BLaER1 treated with 17β-estradiol and CSF1 and Interleukin-3, amounts not matched to agents 10 nM and 100 nM (cell line): Measurements from ENCODE around the gene KIAA0319L.

Experiments used
- H3K27ac ChIP-seq, 11 experiments: shearing (Covaris generic); formaldehyde crosslinking; 2 replicates each; pipeline ENCODE4 v1.8.1; 2022
- H3K27me3 ChIP-seq, 11 experiments: shearing (Covaris generic); formaldehyde crosslinking; 2 replicates each; pipeline ENCODE4 v1.8.1; 2022
- H3K36me3 ChIP-seq, 11 experiments: shearing (Covaris generic); formaldehyde crosslinking; 2 replicates each; pipeline ENCODE4 v1.8.1; 2022
- H3K4me1 ChIP-seq, 10 experiments: shearing (Covaris generic); formaldehyde crosslinking; 2 replicates each; pipeline ENCODE4 v1.8.1; 2022
- H3K4me2 ChIP-seq, 11 experiments: shearing (Covaris generic); formaldehyde crosslinking; 2 replicates each; pipeline ENCODE4 v1.8.1; 2022
- H3K4me3 ChIP-seq, 10 experiments: shearing (Covaris generic); formaldehyde crosslinking; 2 replicates each; pipeline ENCODE4 v1.8.1; 2022
- H3K9ac ChIP-seq, 11 experiments: shearing (Covaris generic); formaldehyde crosslinking; 2 replicates each; pipeline ENCODE4 v1.8.1; 2022
- H3K9me3 ChIP-seq, 11 experiments: shearing (Covaris generic); formaldehyde crosslinking; replicated peaks in 1 of 11; 2 replicates each; pipeline ENCODE4 v1.8.1; 2022
- H4K20me1 ChIP-seq, 11 experiments: shearing (Covaris generic); formaldehyde crosslinking; 2 replicates each; pipeline ENCODE4 v1.8.1; 2022
- Cebpa-rat ChIP-seq, 11 experiments: shearing (Covaris generic); IDR thresholded peaks; 2 replicates each; pipeline ENCODE4 v1.8.1; 2022

Gene KIAA0319L

GRCh38 chr1:35558374-35559316 is 1.4 kb upstream of the KIAA0319L start:
- Histone ChIP-seq H3K27me3 (no peaks in the 10 kb centered on the region), H3K4me3 (peak overlapping the region; percentile 88 to 99 (median 96)), H3K36me3 (peaks cover 13 to 49% (median 29%) of the 10 kb centered on the region in 11 experiments), H3K9me3 (no peaks in the 10 kb centered on the region), H4K20me1 (peaks cover 12 to 56% (median 44%) of the 10 kb centered on the region in 11 experiments; a peak in 18 of 22 replicates), H3K27ac (peak overlapping the region; percentile 87 to 95 (median 92); a peak in 21 of 22 replicates), H3K4me1 (peaks cover 49 to 74% (median 69%) of the 10 kb centered on the region in 10 experiments), H3K9ac (peak overlapping the region; percentile 86 to 95 (median 91)), H3K4me2 (peak overlapping the region; percentile 85 to 100 (median 95))
- no peak for TF ChIP-seq Cebpa-rat (IDR thresholded peaks at IDR 0.05)

GRCh38 chr1:35557611-35558373 is 589 bp upstream of the KIAA0319L start, which contains the start of gene NCDN:
Gene NCDN (plus strand): TSS chr1:35557799. CDS start chr1:35558191, 392 bp downstream.
- peak within 1 kb of the TSS; percentile 86 to 95 (median 91) for H3K9ac ChIP-seq
- H3K9me3 ChIP-seq = no peaks in the 10 kb centered on the region
- peaks cover 18 to 49% (median 29%) of the 10 kb centered on the region in 11 experiments for H3K36me3 ChIP-seq
- no peaks in the 10 kb centered on the region for H3K27me3 ChIP-seq
- H3K4me2 ChIP-seq = peak within 1 kb of the TSS; percentile 85 to 100 (median 96)
- peaks cover 12 to 48% (median 35%) of the 10 kb centered on the region in 11 experiments; a peak in 18 of 22 replicates for H4K20me1 ChIP-seq
- peak within 1 kb of the TSS; percentile 87 to 95 (median 92) for H3K27ac ChIP-seq
- H3K4me3 ChIP-seq = peak within 1 kb of the TSS; percentile 88 to 99 (median 96)
- H3K4me1 ChIP-seq = peaks cover 41 to 76% (median 62%) of the 10 kb centered on the region in 10 experiments
- no peak for TF ChIP-seq Cebpa-rat (IDR thresholded peaks at IDR 0.05)

- H3K4me1 ChIP-seq = peaks cover 31 to 64% (median 50%) of the 10 kb centered on the region in 10 experiments
- H4K20me1 ChIP-seq = peaks cover 7 to 37% (median 25%) of the 10 kb centered on the region in 11 experiments; a peak in 17 of 22 replicates
- peak overlapping the region; percentile 85 to 100 (median 94) for H3K4me2 ChIP-seq
- no peaks in the 10 kb centered on the region for H3K27me3 ChIP-seq
- TF ChIP-seq Cebpa-rat (IDR thresholded peaks at IDR 0.05) = no peak
- H3K27ac ChIP-seq = peak overlapping the region; percentile 87 to 95 (median 92)
- H3K4me3 ChIP-seq = peak overlapping the region; percentile 88 to 99 (median 96)
- peak overlapping the region; percentile 86 to 95 (median 91) for H3K9ac ChIP-seq
- H3K9me3 ChIP-seq = no peaks in the 10 kb centered on the region
- H3K36me3 ChIP-seq = peaks cover 28 to 49% (median 34%) of the 10 kb centered on the region in 11 experiments
These were observed 602 bp downstream of the KIAA0319L start for GRCh38 chr1:35556484-35557117.

GRCh38 chr1:35555601-35556477 is 1.4 kb downstream of the KIAA0319L start:
- Histone ChIP-seq H3K27me3 (no peaks in the 10 kb centered on the region), H3K9me3 (no peaks in the 10 kb centered on the region), H3K4me2 (peak overlapping the region; percentile 85 to 100 (median 94)), H3K4me1 (peaks cover 31 to 57% (median 42%) of the 10 kb centered on the region in 10 experiments), H4K20me1 (peaks cover 4 to 29% (median 19%) of the 10 kb centered on the region in 11 experiments; a peak in 17 of 22 replicates), H3K36me3 (peaks cover 35 to 49% (median 41%) of the 10 kb centered on the region in 11 experiments), H3K9ac (peak overlapping the region in 7 of 11 experiments; percentile 86 to 95 (median 91); a peak in 10 of 22 replicates), H3K4me3 (peak overlapping the region; percentile 88 to 99 (median 96); a peak in 16 of 20 replicates), H3K27ac (no peak overlapping the region)
- no peak for TF ChIP-seq Cebpa-rat (IDR thresholded peaks at IDR 0.05)

- Histone ChIP-seq H3K27ac (no peak overlapping the region), H3K9me3 (no peaks in the 10 kb centered on the region), H3K4me3 (no peak overlapping the region), H3K36me3 (peaks cover 36 to 50% (median 43%) of the 10 kb centered on the region in 11 experiments), H3K4me1 (peaks cover 31 to 50% (median 38%) of the 10 kb centered on the region in 10 experiments), H3K9ac (peak overlapping the region in 1 of 11 experiments; percentile 91; a peak in 1 of 22 replicates), H3K27me3 (no peaks in the 10 kb centered on the region), H3K4me2 (peak overlapping the region; percentile 85 to 100 (median 94); a peak in 16 of 22 replicates), H4K20me1 (peaks cover 4 to 24% (median 13%) of the 10 kb centered on the region in 11 experiments; a peak in 15 of 22 replicates)
- no peak for TF ChIP-seq Cebpa-rat (IDR thresholded peaks at IDR 0.05)
These were observed 2.0 kb downstream of the KIAA0319L start for GRCh38 chr1:35555212-35555584.

GRCh38 chr1:35554266-35555211 is 2.7 kb downstream of the KIAA0319L start:
- peaks cover 42 to 57% (median 49%) of the 10 kb centered on the region in 11 experiments for H3K36me3 ChIP-seq
- no peak for TF ChIP-seq Cebpa-rat (IDR thresholded peaks at IDR 0.05)
- H3K4me2 ChIP-seq = peak overlapping the region in 2 of 11 experiments; percentile 85 to 93; a peak in 2 of 22 replicates
- peaks cover 3 to 31% (median 8%) of the 10 kb centered on the region in 11 experiments; a peak in 14 of 22 replicates for H4K20me1 ChIP-seq
- H3K4me3 ChIP-seq = no peak overlapping the region
- H3K27me3 ChIP-seq = no peaks in the 10 kb centered on the region
- H3K9ac ChIP-seq = no peak overlapping the region; a peak in 1 of 22 replicates
- peaks cover 31 to 46% (median 34%) of the 10 kb centered on the region in 10 experiments for H3K4me1 ChIP-seq
- H3K27ac ChIP-seq = no peak overlapping the region
- H3K9me3 ChIP-seq = no peaks in the 10 kb centered on the region

- Histone ChIP-seq H3K27me3 (no peaks in the 10 kb centered on the region), H3K4me1 (peaks cover 25 to 39% (median 27%) of the 10 kb centered on the region in 10 experiments), H3K9me3 (no peaks in the 10 kb centered on the region), H4K20me1 (peaks cover 0 to 33% (median 4%) of the 10 kb centered on the region in 11 experiments; a peak in 6 of 22 replicates), H3K4me2 (no peak overlapping the region), H3K36me3 (peaks cover 48 to 64% (median 55%) of the 10 kb centered on the region in 11 experiments), H3K4me3 (no peak overlapping the region), H3K9ac (no peak overlapping the region), H3K27ac (no peak overlapping the region)
- TF ChIP-seq Cebpa-rat (IDR thresholded peaks at IDR 0.05) = no peak
These were observed 3.4 kb downstream of the KIAA0319L start for GRCh38 chr1:35553851-35554250.
